ENCODE measurements around the gene USP36. TPM values are rescaled to one million over a fixed set of nuclear protein-coding genes. Genes with fewer than 3 reads are reported as not detected.
"Not testable (repeated sequence)": the region's sequence is repeated elsewhere in the genome, so short reads cannot be mapped to it uniquely, and the experiment has no call there.

USP36 gene
- total RNA-seq, 1 donor from 2014 or later: 53.4 TPM

DNA sequence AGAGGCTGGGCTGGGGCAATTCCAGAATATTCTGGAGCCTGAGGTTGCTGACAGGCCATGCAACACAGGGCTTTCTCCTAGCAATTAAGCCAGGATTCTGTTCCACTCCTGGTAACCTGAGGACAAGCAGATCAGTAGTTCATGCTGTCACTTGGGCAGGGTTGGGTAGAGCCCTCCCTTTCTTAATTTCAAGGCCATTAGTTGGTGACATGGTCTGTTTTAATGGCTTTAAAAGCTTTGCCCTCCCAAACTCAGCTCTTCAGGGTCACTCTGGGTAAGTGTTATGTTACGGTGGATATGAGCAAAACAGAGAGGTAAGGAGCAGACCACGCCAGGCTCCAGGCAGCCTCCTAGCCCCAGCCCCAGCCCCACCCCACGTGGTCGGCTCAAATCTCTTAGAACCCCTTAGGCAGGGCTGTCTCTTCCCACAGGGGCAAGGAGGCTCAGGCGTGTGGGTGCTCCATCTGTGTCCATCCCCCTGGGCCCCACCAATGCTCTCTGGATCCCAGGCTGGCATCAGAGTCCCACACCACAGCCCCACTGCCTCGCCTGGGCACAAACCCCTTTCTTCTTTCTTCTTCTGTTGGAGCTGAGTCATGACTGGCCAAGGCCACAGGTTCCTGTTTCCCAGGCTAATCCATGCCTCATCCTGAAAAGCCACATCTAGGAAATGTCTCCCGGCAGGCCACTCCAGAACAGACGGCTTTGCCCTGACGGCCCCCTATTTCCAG is 34.9 kb upstream of the USP36 start:
- TF ChIP-seq, protein P1, sequence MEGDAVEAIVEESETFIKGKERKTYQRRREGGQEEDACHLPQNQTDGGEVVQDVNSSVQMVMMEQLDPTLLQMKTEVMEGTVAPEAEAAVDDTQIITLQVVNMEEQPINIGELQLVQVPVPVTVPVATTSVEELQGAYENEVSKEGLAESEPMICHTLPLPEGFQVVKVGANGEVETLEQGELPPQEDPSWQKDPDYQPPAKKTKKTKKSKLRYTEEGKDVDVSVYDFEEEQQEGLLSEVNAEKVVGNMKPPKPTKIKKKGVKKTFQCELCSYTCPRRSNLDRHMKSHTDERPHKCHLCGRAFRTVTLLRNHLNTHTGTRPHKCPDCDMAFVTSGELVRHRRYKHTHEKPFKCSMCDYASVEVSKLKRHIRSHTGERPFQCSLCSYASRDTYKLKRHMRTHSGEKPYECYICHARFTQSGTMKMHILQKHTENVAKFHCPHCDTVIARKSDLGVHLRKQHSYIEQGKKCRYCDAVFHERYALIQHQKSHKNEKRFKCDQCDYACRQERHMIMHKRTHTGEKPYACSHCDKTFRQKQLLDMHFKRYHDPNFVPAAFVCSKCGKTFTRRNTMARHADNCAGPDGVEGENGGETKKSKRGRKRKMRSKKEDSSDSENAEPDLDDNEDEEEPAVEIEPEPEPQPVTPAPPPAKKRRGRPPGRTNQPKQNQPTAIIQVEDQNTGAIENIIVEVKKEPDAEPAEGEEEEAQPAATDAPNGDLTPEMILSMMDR (conservative IDR thresholded peaks at IDR 0.05): no peak
- H3K36me3 Mint-ChIP-seq: peaks cover 10% of the 10 kb centered on the region
- H3K9me3 Mint-ChIP-seq: no peaks in the 10 kb centered on the region
- peaks cover 38% of the 10 kb centered on the region for H3K4me1 Mint-ChIP-seq (ENCODE audit: unreplicated experiment)
- no peaks in the 10 kb centered on the region for H3K27me3 Mint-ChIP-seq
- no peak for DNase-seq (ENCODE audit: extremely low spot score, unreplicated experiment)
- peak overlapping the region; percentile 94 for H3K27ac Mint-ChIP-seq
- H3K4me3 Mint-ChIP-seq: peak overlapping the region; percentile 68

DNA sequence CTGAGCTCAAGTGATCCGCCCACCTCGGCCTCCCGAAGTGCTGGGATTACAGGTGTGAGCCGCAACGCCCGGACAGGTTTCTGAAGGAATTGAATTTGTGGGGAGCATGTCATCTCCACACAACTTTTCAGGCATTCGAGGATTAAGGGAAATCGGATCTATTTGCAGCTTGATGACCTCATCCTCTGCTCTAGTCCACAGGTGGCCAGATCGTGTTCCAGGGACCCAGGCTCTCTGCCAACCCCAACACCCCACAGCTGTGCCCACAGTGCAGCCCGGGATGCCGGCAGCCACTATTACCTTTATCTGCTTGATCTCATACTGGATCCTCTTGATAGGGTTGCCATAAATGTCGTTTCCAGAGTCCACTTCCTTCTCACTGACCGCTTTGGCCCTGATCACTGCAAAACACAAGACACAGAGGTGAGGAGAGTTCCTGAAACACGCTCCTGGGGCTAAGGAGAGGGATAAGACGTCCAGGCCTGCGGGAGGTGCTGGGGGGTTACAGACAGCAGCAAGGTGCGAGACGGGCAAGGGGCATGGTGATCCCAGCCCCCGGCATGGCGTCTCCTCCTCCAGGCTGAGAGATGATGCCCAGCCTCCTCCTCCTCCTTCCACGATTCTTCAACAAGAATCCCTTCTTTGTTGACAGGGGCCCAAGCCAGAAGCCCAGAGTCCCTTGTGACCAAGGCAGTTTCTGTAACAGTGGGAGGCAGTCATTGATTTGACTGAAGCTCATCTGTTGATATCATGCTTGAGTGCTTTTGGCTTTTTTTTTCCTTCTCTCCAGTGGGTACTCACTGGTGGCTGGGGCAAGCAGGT is 33.1 kb upstream of the USP36 start:
- H3K4me3 Mint-ChIP-seq: no peak overlapping the region
- no peaks in the 10 kb centered on the region for H3K9me3 Mint-ChIP-seq
- peak overlapping the region; percentile 94 for H3K27ac Mint-ChIP-seq
- H3K36me3 Mint-ChIP-seq: peaks cover 15% of the 10 kb centered on the region
- H3K27me3 Mint-ChIP-seq: no peaks in the 10 kb centered on the region
- TF ChIP-seq, protein P1 (conservative IDR thresholded peaks at IDR 0.05): no peak
- no peak for DNase-seq (ENCODE audit: extremely low spot score, unreplicated experiment)
- H3K4me1 Mint-ChIP-seq (ENCODE audit: unreplicated experiment): peaks cover 28% of the 10 kb centered on the region

DNA sequence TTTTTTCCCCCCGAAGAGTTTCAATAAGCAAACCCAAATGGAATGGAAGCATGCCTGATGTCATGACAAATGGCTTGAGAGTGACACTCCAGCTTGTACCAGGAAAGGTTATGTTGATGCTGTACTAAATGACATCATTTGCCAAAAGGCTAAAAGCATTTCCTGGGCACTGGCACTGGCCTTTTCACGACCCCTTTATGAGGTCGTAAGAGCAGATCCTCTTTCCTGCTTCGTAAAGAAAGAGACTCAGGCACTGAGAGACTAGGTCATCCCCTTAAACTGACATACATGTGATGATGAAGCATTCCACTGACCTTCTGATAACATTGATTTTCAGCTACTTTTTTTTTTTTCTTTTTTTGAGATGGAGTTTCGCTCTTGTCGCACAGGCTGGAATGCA is 31.9 kb upstream of the USP36 start:
- no peak overlapping the region for H3K4me3 Mint-ChIP-seq
- peaks cover 15% of the 10 kb centered on the region for H3K36me3 Mint-ChIP-seq
- H3K9me3 Mint-ChIP-seq: no peaks in the 10 kb centered on the region
- H3K27ac Mint-ChIP-seq: peak overlapping the region; percentile 55
- TF ChIP-seq, protein P1 (conservative IDR thresholded peaks at IDR 0.05): no peak
- H3K27me3 Mint-ChIP-seq: no peaks in the 10 kb centered on the region
- H3K4me1 Mint-ChIP-seq (ENCODE audit: unreplicated experiment): peaks cover 20% of the 10 kb centered on the region
- DNase-seq (ENCODE audit: extremely low spot score, unreplicated experiment): no peak

DNA sequence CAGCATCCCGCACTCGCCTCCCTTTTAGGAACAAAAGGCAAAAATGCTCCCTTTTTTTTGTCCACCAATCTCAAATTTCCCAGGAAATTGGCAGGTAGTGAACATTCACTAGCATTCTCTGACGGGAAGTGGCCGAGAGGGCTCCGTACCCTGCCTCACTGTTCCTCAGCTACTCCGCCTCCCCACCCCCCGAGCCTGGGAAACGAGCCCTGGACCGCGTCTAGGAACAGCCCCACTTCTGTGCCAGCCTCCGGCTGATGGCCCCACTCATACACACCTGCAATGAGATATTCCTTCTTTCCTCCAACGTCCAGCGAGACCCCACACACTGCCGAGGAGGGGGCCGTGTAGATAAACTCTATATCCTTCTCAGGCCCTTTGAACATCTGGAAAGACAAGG is 30.0 kb upstream of the USP36 start:
- Mint-ChIP-seq H3K27ac (no peak overlapping the region), H3K4me1 (ENCODE audit: unreplicated experiment) (peaks cover 10% of the 10 kb centered on the region), H3K9me3 (no peaks in the 10 kb centered on the region), H3K36me3 (peaks cover 8% of the 10 kb centered on the region), H3K4me3 (no peak overlapping the region), H3K27me3 (no peaks in the 10 kb centered on the region)
- no peak for DNase-seq (ENCODE audit: extremely low spot score, unreplicated experiment)
- TF ChIP-seq, protein P1 (conservative IDR thresholded peaks at IDR 0.05): no peak

DNA sequence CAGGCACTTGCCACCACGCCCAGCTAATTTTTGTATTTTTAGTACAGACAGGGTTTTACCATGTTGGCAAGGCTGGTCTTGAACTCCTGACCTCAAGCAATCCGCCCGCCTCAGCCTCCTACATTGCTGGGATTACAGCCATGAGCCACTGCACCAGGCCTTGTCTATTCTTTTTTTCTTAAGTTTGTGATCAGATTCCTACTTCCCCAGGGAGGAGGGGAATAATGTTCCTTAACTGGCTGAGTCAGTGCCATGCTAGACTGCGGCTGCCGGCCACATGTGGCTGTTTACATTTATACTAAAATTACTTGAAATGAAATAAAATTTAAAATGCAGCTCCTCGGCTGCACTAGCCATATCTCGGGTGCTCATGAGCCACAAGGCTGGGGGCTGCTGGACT is 27.8 kb upstream of the USP36 start:
- Mint-ChIP-seq H3K36me3 (peaks cover 12% of the 10 kb centered on the region), H3K9me3 (no peaks in the 10 kb centered on the region), H3K4me3 (no peak overlapping the region), H3K4me1 (ENCODE audit: unreplicated experiment) (peaks cover 5% of the 10 kb centered on the region), H3K27ac (no peak overlapping the region), H3K27me3 (no peaks in the 10 kb centered on the region)
- TF ChIP-seq, protein P1 (conservative IDR thresholded peaks at IDR 0.05): no peak
- no peak for DNase-seq (ENCODE audit: extremely low spot score, unreplicated experiment)

DNA sequence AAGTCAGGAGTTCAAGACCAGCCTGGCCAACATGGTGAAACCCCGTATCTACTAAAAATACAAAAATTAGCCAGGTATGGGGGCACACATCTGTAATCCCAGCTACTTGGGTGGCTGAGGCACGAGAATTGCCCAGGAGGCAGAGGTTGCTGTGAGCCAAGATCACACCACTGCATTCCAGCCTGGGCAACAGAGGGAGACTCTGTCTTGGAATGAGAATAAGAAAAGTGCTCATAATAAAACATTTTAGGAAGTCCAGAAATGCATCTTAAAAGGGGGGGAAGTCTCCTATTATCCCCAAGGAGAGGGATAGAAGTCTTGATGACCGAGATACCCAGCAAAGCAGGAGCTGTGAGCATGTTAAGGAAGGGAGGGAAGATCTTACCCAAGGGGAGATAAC is 26.4 kb upstream of the USP36 start:
- Mint-ChIP-seq H3K27ac (peak overlapping the region; percentile 62), H3K36me3 (peaks cover 20% of the 10 kb centered on the region)
- not testable (repeated sequence) for H3K9me3 Mint-ChIP-seq; H3K4me1 Mint-ChIP-seq (ENCODE audit: unreplicated experiment); DNase-seq (ENCODE audit: extremely low spot score, unreplicated experiment); H3K4me3 Mint-ChIP-seq; H3K27me3 Mint-ChIP-seq

Measured in type B pancreatic cell (in vitro differentiated cells).